GM10248 (cell line): ENCODE data around the gene TMEM144.

Experiments used
- CTCF ChIA-PET: fragments of 300-600 bp; sonication (Branson Sonifier 250); formaldehyde crosslinking; extraction: SDS; loops from one replicate; lab custom pipeline; 2021; ENCODE audit warnings: antibody characterized with exemption; lab: Yijun Ruan, JAX
- POLR2A ChIA-PET: fragments of 350-650 bp; sonication (Branson Sonifier 250); formaldehyde crosslinking; extraction: SDS; loops from one replicate; lab custom pipeline; 2020; ENCODE audit warnings: antibody characterized with exemption; lab: Yijun Ruan, JAX
- DNase-seq: peaks from one replicate; pipeline ENCODE4 v3.0.0; 2012; ENCODE audit errors: extremely low spot score
- CTCF ChIP-seq: IDR thresholded peaks from 2 replicates; pipeline ENCODE4 v1.5.1; 2012; ENCODE audit warnings: mild to moderate bottlenecking, low read depth; ENCODE audit errors: extremely low read depth, missing control alignments, control extremely low read depth

Gene TMEM144

GRCh38 chr4:158229768-158230167, 19.5 kb downstream of the TMEM144 start:
- ChIA-PET POLR2A (no interaction called here), CTCF (interaction anchor here (1.0 kb wide), 1 partner anchor 13 kb away, joined by 3 read pairs; no protein-coding TSS in a partner anchor)
- no peak for TF ChIP-seq CTCF
- no peak for DNase-seq

- no peak for TF ChIP-seq CTCF
- POLR2A ChIA-PET, result no interaction called here
- no peak for DNase-seq
- CTCF ChIA-PET, result no interaction called here
Observed at GRCh38 chr4:158234671-158235070, 24.4 kb downstream of the TMEM144 start.

GRCh38 chr4:158236304-158237030, 26.2 kb downstream of the TMEM144 start:
- ChIA-PET POLR2A (no interaction called here), CTCF (no interaction called here)
- TF ChIP-seq CTCF, result no peak
- no peak for DNase-seq

- ChIA-PET POLR2A (no interaction called here), CTCF (no interaction called here)
- no peak for DNase-seq
- TF ChIP-seq CTCF, result no peak
Observed at GRCh38 chr4:158238575-158238974, 28.3 kb downstream of the TMEM144 start.

GRCh38 chr4:158239196-158239595, 28.9 kb downstream of the TMEM144 start:
- no peak for TF ChIP-seq CTCF
- ChIA-PET POLR2A (no interaction called here), CTCF (no interaction called here)
- DNase-seq, result no peak

GRCh38 chr4:158243071-158243470, 32.8 kb downstream of the TMEM144 start:
- DNase-seq, result no peak
- ChIA-PET POLR2A (no interaction called here), CTCF (interaction anchor here (0.9 to 2.4 kb wide), 4 partner anchors 10 to 49 kb away, joined by 3 to 12 read pairs (median 5); no protein-coding TSS in a partner anchor)
- TF ChIP-seq CTCF, result no peak
